HepG2 (cell line): ENCODE results near the gene CEP104. TPM values are rescaled to one million over a fixed set of nuclear protein-coding genes. Genes with fewer than 3 reads are reported as not detected.

ENCODE experiments used
- ARHGAP35 ChIP-seq: sonication (generic); formaldehyde crosslinking; IDR thresholded peaks from 2 replicates; pipeline ENCODE4 v1.9.0; 2022; ENCODE audit warnings: mild to moderate bottlenecking, inconsistent platforms, moderate library complexity, missing genetic modification reagents, borderline replicate concordance
- FOXK2 ChIP-seq: fragments of 450-650 bp; IDR thresholded peaks from 2 replicates; pipeline ENCODE4 v1.6.1; 2016
- IKZF1 ChIP-seq: fragments of 450-650 bp; IDR thresholded peaks from 2 replicates; pipeline ENCODE4 v1.7.1; 2016
- KLF9 ChIP-seq: IDR thresholded peaks from 2 replicates; pipeline ENCODE4 v1.6.1; 2016; ENCODE audit warnings: low read depth
- MAFK ChIP-seq, 2 experiments: IDR thresholded peaks in 1 of 2; conservative IDR thresholded peaks in 1 of 2; 2 replicates each; pipeline ENCODE4 v1.6.1; 2011; ENCODE audit warnings: improper control_type of control experiment in 2 of 2, low read length in 2 of 2
- NCOA5 ChIP-seq: sonication (generic); formaldehyde crosslinking; IDR thresholded peaks from 2 replicates; pipeline ENCODE4 v1.4.0; 2020; ENCODE audit warnings: missing genetic modification reagents
- NR2F1 ChIP-seq, 2 experiments: fragments of 450-650 bp in 1 of 2; formaldehyde crosslinking in 1 of 2; IDR thresholded peaks; 2 replicates each; pipeline versions ENCODE4 v1.5.0 to v1.6.1; 2016 to 2020; ENCODE audit warnings: mild to moderate bottlenecking in 1 of 2, missing compliant biosample characterization in 1 of 2, missing genetic modification reagents in 1 of 2, moderate library complexity in 1 of 2
- RFX1 ChIP-seq: fragments of 450-650 bp; IDR thresholded peaks from 2 replicates; pipeline ENCODE4 v1.6.1; 2017
- RFX5 ChIP-seq: IDR thresholded peaks from 2 replicates; pipeline ENCODE4 v1.6.1; 2011; ENCODE audit warnings: low read depth, low read length, improper control_type of control experiment
- TRIM24 ChIP-seq: sonication (generic); formaldehyde crosslinking; IDR thresholded peaks from 2 replicates; pipeline ENCODE4 v1.8.0; 2022; ENCODE audit warnings: mild to moderate bottlenecking, missing genetic modification reagents
- ZHX1 ChIP-seq: sonication (generic); formaldehyde crosslinking; IDR thresholded peaks from 2 replicates; pipeline ENCODE4 v1.8.1; 2022; ENCODE audit warnings: low read depth, mild to moderate bottlenecking, missing genetic modification reagents
- ZNF124 ChIP-seq: sonication (generic); formaldehyde crosslinking; IDR thresholded peaks from 2 replicates; pipeline ENCODE4 v1.4.0; 2020; ENCODE audit warnings: missing genetic modification reagents
- ZNF260 ChIP-seq: sonication (generic); formaldehyde crosslinking; IDR thresholded peaks from 2 replicates; pipeline ENCODE4 v1.4.0; 2020; ENCODE audit warnings: missing genetic modification reagents, low read depth, mild to moderate bottlenecking, borderline replicate concordance
- ZNF326 ChIP-seq: sonication (generic); formaldehyde crosslinking; IDR thresholded peaks from 2 replicates; pipeline ENCODE4 v1.4.0; 2020; ENCODE audit warnings: missing genetic modification reagents, borderline replicate concordance
- ZNF512 ChIP-seq: sonication (generic); formaldehyde crosslinking; IDR thresholded peaks from 2 replicates; pipeline ENCODE4 v1.4.0; 2020; ENCODE audit warnings: mild to moderate bottlenecking, missing genetic modification reagents
- ZNF589 ChIP-seq: sonication (generic); formaldehyde crosslinking; conservative IDR thresholded peaks from 2 replicates; pipeline ENCODE4 v1.8.0; 2022; ENCODE audit warnings: mild to moderate bottlenecking, moderate library complexity, missing genetic modification reagents
- ZNF770 ChIP-seq: sonication (generic); formaldehyde crosslinking; IDR thresholded peaks from 2 replicates; pipeline ENCODE4 v1.5.0; 2020; ENCODE audit warnings: mild to moderate bottlenecking, missing genetic modification reagents
- ZNF800 ChIP-seq: sonication (generic); formaldehyde crosslinking; IDR thresholded peaks from 2 replicates; pipeline ENCODE4 v1.4.0; 2020; ENCODE audit warnings: missing genetic modification reagents
- polyA plus RNA-seq, 8 experiments: library from polyadenylated mRNA; depleted of rRNA in 3 of 8; stranded (reverse) in 7 of 8; unstranded in 1 of 8; fragments of >200 nt; fragmentation: Illumina TruSeq in 4 of 8; extraction: Trizol in 4 of 8; gene quantifications; 2 replicates each; pipeline versions ENCODE4 v1.2.1 to v1.2.3, GENCODE V29; 2011 to 2016; ENCODE audit warnings: low read depth in 4 of 8, missing spikeins in 1 of 8, mixed read lengths in 1 of 8; ENCODE audit not compliant: insufficient read depth in 1 of 8
- total RNA-seq, 5 experiments: library from RNA; depleted of rRNA; stranded (reverse); fragments of >200 nt; fragmentation: Illumina TruSeq; extraction: Trizol; gene quantifications; 2 replicates each; pipeline ENCODE4 v1.2.3, GENCODE V29; 2016; ENCODE audit warnings: low read depth in 1 of 5

CEP104 gene
- total and polyA plus RNA-seq, 2 of the 13 experiments (the other 11 are each of a cell fraction or from before 2014, with no cell fraction given) = 20.4 to 30.1 TPM

GRCh38 chr1:3772715-3773571, 84.1 kb downstream of the CEP104 start, which contains the start of gene SMIM1 (continued):
- no peak for TF ChIP-seq MAFK (conservative IDR thresholded peaks at IDR 0.05 in 1 of 2, IDR thresholded peaks at IDR 0.05 in 1 of 2; ENCODE audit: low read length in 2 of 2)
- TF ChIP-seq RFX5 = no peak
- TF ChIP-seq NCOA5 (CRISPR knock-in tag) = no peak
- no peak for TF ChIP-seq ZNF589 (CRISPR knock-in tag)
- TF ChIP-seq ZNF260 (CRISPR knock-in tag) = no peak
- TF ChIP-seq FOXK2 = no peak
- TF ChIP-seq ZNF800 (CRISPR knock-in tag) = no peak
- TF ChIP-seq RFX1 = no peak
- 0 out of 2 replicates have a peak, but pooled peaks have one; percentile 25 for TF ChIP-seq KLF9 (CRISPR knock-in tag)
- no peak for TF ChIP-seq ARHGAP35
- no peak for TF ChIP-seq IKZF1
- TF ChIP-seq TRIM24 (CRISPR knock-in tag) = no peak
- TF ChIP-seq ZNF770 (CRISPR knock-in tag) = no peak
- TF ChIP-seq ZHX1 (CRISPR knock-in tag) = no peak; the same call in 1 of the 2 replicates
- no peak for TF ChIP-seq NR2F1 (CRISPR knock-in tag; IDR thresholded peaks at IDR 0.05)
- TF ChIP-seq ZNF124 (CRISPR knock-in tag) = no peak
- no peak for TF ChIP-seq ZNF512
- TF ChIP-seq ZNF326 = no peak
